ENCODE measurements around the gene GRIFIN. TPM values are rescaled to one million over a fixed set of nuclear protein-coding genes. Genes with fewer than 3 reads are reported as not detected.

GRIFIN gene
- polyA plus RNA-seq, 1 donor (not counting 4 experiments of a cell fraction or from before 2014, with no cell fraction given), result not detected

GRCh38 chr7:2517026-2517425, 40.8 kb upstream of the GRIFIN start:
- Histone ChIP-seq H3K9me1 (ENCODE audit: control insufficient read depth, extremely low read depth, insufficient read depth, low read length) (peaks cover 3% of the 10 kb centered on the region), H3K4me3 (ENCODE audit: control insufficient read depth in 2 of 3, extremely low read depth in 1 of 3, insufficient read depth in 2 of 3, low read depth in 1 of 3, low read length in 3 of 3) (no peak overlapping the region), H3K79me2 (ENCODE audit: control insufficient read depth, insufficient read depth, low read length) (peaks cover 19% of the 10 kb centered on the region), H3K4me2 (ENCODE audit: control insufficient read depth, extremely low read depth, insufficient read depth, low read depth, low read length) (peak overlapping the region; percentile 35), H3K36me3 (ENCODE audit: control insufficient read depth in 2 of 2, extremely low read depth in 1 of 2, insufficient read depth in 2 of 2, low read length in 2 of 2) (no peaks in the 10 kb centered on the region), H2AFZ (ENCODE audit: control insufficient read depth, low read length) (no peak overlapping the region), H4K20me1 (ENCODE audit: control insufficient read depth, extremely low read depth, insufficient read depth, low read length) (peaks cover 3% of the 10 kb centered on the region), H3K27ac (ENCODE audit: control insufficient read depth, insufficient read depth, low read length) (no peak overlapping the region), H3K4me1 (ENCODE audit: control insufficient read depth, extremely low read depth, insufficient read depth, low read length) (peaks cover 32% of the 10 kb centered on the region), H3K9ac (ENCODE audit: control insufficient read depth, extremely low read depth, insufficient read depth, low read length) (no peak overlapping the region), H3K9me3 (ENCODE audit: control insufficient read depth, low read depth, low read length) (no peaks in the 10 kb centered on the region), H3K27me3 (ENCODE audit: control insufficient read depth, extremely low read depth, insufficient read depth, low read length) (peaks cover 7% of the 10 kb centered on the region)
- DNase-seq (ENCODE audit: low read depth, low spot score) (no peak), FAIRE-seq (no peak)
- dilution Hi-C loops (cut with MboI; ENCODE audit: extremely low pct_ligation_motif_present, low sequenced_read_pairs), result no loop called here
- TF ChIP-seq EZH2 (IDR thresholded peaks at IDR 0.05; ENCODE audit: low read length) (no peak), CTCF (optimal IDR thresholded peaks at IDR 0.05 in 1 of 3, IDR thresholded peaks at IDR 0.05 in 1 of 3, conservative IDR thresholded peaks at IDR 0.05 in 1 of 3; ENCODE audit: extremely low read depth in 1 of 3, insufficient read depth in 2 of 3, low read length in 3 of 3) (no peak)

GRCh38 chr7:2516194-2516555, 40.0 kb upstream of the GRIFIN start:
- dilution Hi-C loops (cut with MboI; ENCODE audit: extremely low pct_ligation_motif_present, low sequenced_read_pairs), result no loop called here
- H3K36me3 ChIP-seq (ENCODE audit: control insufficient read depth in 2 of 2, extremely low read depth in 1 of 2, insufficient read depth in 2 of 2, low read length in 2 of 2), result no peaks in the 10 kb centered on the region
- FAIRE-seq (no peak), DNase-seq (ENCODE audit: low read depth, low spot score) (no peak)
- peaks cover 3% of the 10 kb centered on the region for H4K20me1 ChIP-seq (ENCODE audit: control insufficient read depth, extremely low read depth, insufficient read depth, low read length)
- H3K9me3 ChIP-seq (ENCODE audit: control insufficient read depth, low read depth, low read length), result no peaks in the 10 kb centered on the region
- H3K9me1 ChIP-seq (ENCODE audit: control insufficient read depth, extremely low read depth, insufficient read depth, low read length), result peaks cover 3% of the 10 kb centered on the region
- H3K4me2 ChIP-seq (ENCODE audit: control insufficient read depth, extremely low read depth, insufficient read depth, low read depth, low read length), result no peak overlapping the region
- H3K4me1 ChIP-seq (ENCODE audit: control insufficient read depth, extremely low read depth, insufficient read depth, low read length), result peaks cover 24% of the 10 kb centered on the region
- no peak overlapping the region for H2AFZ ChIP-seq (ENCODE audit: control insufficient read depth, low read length)
- H3K4me3 ChIP-seq (ENCODE audit: control insufficient read depth in 2 of 3, extremely low read depth in 1 of 3, insufficient read depth in 2 of 3, low read depth in 1 of 3, low read length in 3 of 3), result no peak overlapping the region
- H3K27ac ChIP-seq (ENCODE audit: control insufficient read depth, insufficient read depth, low read length), result no peak overlapping the region
- H3K9ac ChIP-seq (ENCODE audit: control insufficient read depth, extremely low read depth, insufficient read depth, low read length), result no peak overlapping the region
- peaks cover 10% of the 10 kb centered on the region for H3K27me3 ChIP-seq (ENCODE audit: control insufficient read depth, extremely low read depth, insufficient read depth, low read length)
- peaks cover 11% of the 10 kb centered on the region for H3K79me2 ChIP-seq (ENCODE audit: control insufficient read depth, insufficient read depth, low read length)
- TF ChIP-seq CTCF (optimal IDR thresholded peaks at IDR 0.05 in 1 of 3, IDR thresholded peaks at IDR 0.05 in 1 of 3, conservative IDR thresholded peaks at IDR 0.05 in 1 of 3; ENCODE audit: extremely low read depth in 1 of 3, insufficient read depth in 2 of 3, low read length in 3 of 3) (no peak), EZH2 (IDR thresholded peaks at IDR 0.05; ENCODE audit: low read length) (no peak)
